ENCODE data around the gene ZNRD2. TPM values are rescaled to one million over a fixed set of nuclear protein-coding genes. Genes with fewer than 3 reads are reported as not detected.
"Not testable (repeated sequence)": the region's sequence is repeated elsewhere in the genome, so short reads cannot be mapped to it uniquely, and the experiment has no call there.

The ZNRD2 gene
- total RNA-seq, 1 experiment from 2014 or later, result 77.3 TPM

- peak; percentile 95 for DNase-seq (ENCODE audit: low read depth)
Measured at GRCh38 chr11:65555693-65556231, 14.5 kb upstream of the ZNRD2 start.

DNA sequence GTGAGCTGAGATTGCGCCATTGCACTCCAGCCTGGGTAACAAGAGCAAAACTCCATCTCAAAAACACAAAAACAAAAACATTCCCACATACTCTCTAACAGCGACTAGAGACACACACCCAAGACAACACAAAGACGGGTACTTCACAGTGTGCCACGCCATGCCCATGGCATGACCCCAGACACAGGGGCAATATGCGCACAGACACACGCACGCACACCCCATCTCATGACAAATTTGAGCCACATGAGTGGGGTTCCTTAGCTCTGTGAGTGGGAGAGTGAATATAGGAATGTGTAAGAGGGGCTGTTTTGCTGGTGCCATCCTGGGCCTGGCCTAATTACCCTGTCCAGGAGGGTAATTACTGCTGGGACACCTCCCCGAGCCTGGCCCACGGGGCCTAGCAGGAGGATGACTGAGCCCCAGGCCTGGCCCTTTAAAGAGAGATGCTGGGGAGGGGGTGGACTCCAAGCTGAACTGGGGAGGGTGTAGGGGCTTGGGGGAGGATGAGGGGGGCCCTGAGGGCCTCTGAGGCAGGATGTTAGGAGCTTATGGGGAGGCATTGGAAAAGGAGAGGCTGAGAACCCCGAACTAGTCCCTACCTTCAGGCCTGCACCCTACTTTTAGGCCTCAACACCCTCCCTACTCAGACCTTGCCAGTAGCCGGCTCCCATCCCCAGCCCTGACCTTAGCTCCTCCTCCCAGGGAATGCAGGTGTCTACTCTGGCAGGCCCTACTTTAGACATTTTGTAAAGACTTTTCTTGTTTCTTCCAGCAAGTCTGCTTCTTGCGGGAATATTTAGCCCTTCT lies 13.6 kb upstream of the ZNRD2 start:
- DNase-seq (ENCODE audit: low read depth), result no peak

GRCh38 chr11:65557280-65558001 lies 12.8 kb upstream of the ZNRD2 start:
- DNase-seq (ENCODE audit: low read depth), result peak; percentile 36

DNA sequence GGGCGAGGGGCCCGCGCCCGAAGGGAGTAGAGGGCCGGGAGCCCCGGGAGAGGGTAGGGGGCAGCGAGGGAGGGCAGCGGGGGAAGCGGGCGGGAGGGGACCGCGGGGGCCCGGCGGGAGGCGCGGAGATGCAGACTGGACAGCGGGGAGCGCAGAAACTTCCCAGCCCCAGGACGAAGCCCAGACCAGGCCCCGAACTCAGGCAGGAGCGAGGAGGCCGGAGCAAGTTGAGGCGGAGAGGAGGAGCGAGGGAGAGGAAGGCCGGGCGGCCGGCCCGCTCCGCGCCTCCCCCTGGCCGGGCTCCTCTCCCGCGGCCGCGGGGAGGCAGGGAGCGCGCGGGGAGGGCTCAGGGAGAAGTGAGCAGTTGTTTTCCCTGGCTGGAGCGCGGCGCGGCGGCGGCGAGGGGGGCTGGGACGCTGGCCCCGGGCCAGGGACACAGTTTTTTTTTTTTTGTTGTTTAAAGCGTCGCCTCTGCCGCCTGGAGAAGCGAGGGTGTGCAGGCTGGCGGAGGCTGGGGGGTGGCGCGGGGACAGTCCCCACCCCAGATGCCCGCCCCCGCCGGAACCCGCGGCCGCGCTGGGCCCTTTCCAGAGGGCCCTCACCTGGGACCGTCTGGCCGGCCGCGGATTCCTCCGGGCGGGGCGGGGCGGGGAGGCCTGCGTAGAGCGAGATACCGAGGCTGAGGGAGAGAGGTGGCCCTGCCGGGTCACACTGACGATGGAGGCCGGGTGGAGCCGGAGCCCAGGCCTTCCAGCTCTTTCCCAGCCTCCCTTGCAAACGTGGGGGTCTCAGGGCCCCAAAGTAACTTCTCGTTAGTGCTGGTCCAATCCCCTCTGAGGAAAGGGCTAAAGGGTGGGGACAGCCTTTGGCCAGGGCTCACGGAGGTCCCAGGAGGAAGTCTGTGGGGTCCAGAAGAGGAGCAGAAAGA lies 12.0 kb upstream of the ZNRD2 start, which contains the start of gene LTBP3:
Gene LTBP3 (minus strand): TSS at position 358 of the 928 bp plus-strand sequence. CDS start 400 bp downstream, outside the sequence.
- peak; percentile 87 for DNase-seq (ENCODE audit: low read depth)

DNA sequence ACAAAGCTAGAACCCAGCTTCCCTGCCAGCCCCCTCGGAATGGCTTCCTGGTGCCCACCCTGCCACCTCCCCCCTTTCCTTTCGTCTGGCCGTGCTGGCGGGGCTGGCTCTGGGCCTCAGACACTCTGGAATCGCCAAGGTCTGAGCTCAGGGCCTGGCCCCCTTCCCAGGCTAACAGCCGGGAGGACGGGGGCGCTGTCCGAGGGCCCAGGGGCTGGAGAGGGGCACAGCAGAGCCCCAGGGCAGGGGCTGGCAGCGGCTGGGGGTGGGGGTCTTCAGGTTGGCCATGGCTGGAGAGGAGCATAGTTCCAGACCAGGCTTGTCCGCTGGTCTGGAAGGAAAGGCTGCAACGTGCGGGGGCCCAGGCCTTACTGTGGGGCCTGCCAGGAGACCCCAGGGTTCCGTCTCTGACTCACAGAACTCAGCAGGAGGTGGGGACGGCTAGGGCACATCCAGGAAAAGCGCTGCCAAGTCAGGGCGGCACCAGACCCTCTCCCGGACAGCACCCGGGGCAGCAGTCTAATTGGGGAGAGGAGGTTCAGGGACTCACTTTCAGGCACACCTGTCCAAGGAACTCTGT lies 11.3 kb upstream of the ZNRD2 start:
- peak; percentile 89 for DNase-seq (ENCODE audit: low read depth)

- peak; percentile 52 for DNase-seq (ENCODE audit: low read depth)
Measured at GRCh38 chr11:65559535-65559934, 10.7 kb upstream of the ZNRD2 start.

DNA sequence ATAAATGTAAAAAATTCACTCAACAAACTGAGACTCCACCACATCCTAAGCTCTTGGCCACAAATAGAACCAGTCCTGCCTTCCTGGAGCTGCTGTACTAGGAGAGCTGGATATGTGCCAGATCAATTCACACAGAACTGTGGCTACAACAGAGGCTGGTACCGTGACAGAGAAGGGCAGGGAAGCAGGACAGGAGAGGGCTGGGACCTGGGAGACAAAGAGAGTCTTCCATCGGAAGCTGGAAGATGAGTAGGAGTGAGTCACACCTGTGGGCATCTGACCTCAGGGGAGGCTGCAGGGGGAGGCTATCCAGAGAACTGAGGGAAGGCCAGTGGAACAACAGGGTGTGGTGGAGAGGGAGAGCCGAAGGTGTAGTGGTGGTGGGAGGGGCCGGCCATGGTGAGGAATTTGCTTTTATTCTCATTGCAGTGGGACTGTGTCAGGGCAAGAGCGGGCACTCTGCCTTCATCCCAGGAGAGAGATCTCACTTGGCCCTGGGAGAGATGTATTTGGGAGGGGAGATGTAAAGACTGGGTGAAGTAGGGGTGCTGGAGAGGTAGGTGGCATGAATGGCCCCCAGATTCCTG lies 10.2 kb upstream of the ZNRD2 start:
- peak; percentile 88 for DNase-seq (ENCODE audit: low read depth)

DNA sequence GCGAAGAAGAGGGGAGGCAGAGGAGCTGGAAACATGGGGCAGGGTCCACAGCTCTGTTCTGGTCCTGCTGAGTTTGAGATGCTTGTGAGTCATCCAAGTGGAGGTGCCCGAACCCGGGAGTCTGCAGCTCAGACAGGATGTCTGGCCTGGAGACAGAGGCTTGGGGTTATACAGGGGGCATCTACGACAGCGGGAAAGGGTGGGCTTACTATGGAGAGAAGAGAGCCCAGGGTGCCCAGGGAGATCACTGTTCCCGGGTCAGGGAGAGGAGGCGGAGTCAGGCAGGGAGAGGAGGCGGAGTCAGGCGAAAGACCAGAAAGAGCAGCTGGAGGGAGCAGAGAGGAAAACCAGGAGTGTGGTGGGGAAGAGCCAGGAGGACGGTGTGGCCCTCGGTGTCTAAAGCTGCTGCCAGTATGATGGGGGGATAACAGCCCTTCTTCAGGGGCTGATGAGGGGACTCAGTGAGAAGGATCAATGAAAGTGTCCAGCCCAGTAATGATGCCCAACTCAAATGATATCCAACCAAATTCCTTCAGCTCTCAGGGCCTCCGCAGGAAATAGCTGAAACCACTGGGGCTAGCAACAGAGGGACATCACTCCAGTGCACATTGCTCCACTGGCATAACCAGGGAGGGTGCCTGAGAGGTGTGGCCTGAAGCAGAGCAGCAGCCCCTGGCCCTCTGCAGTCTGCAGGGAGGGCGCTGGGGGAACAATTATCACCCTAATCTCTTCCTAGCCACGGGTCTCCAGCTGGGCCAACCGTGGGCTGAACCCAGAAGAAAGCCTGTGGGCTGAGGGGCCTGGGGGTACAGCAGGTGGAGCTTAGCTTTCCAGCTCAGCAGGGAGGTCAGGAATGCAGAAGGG lies 9.5 kb upstream of the ZNRD2 start:
- peak; percentile 88 for DNase-seq (ENCODE audit: low read depth)

DNA sequence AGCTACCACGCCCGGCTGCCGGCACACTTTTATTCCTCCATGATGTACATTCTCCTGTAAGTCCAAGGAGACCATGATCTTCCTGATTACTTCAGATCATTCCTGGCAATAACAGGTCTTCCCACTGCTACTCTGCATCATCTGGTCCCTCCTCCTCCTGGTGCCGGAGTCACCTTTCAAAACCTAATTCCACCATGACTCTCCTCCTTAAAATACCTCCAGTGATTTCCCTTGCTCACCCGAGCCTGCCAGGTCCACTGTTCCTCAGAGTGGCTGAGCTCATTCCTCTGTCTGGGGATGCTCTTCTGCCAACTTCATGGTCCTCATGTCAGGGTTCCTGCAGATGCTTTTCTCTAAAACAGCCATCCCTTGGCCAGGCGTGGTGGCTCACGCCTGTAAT lies 8.3 kb upstream of the ZNRD2 start:
- no peak for DNase-seq (ENCODE audit: low read depth)

GRCh38 chr11:65562788-65563187 lies 7.5 kb upstream of the ZNRD2 start:
- DNase-seq (ENCODE audit: low read depth), result no peak

- no peak for DNase-seq (ENCODE audit: low read depth)
Measured at GRCh38 chr11:65563601-65564000, 6.7 kb upstream of the ZNRD2 start.

GRCh38 chr11:65564879-65565559 lies 5.3 kb upstream of the ZNRD2 start:
- DNase-seq (ENCODE audit: low read depth), result not testable (repeated sequence)

GRCh38 chr11:65565624-65566453 lies 4.4 kb upstream of the ZNRD2 start:
- DNase-seq (ENCODE audit: low read depth), result peak; percentile 71

- no peak for DNase-seq (ENCODE audit: low read depth)
Measured at GRCh38 chr11:65569164-65569972, 909 bp upstream of the ZNRD2 start.

DNA sequence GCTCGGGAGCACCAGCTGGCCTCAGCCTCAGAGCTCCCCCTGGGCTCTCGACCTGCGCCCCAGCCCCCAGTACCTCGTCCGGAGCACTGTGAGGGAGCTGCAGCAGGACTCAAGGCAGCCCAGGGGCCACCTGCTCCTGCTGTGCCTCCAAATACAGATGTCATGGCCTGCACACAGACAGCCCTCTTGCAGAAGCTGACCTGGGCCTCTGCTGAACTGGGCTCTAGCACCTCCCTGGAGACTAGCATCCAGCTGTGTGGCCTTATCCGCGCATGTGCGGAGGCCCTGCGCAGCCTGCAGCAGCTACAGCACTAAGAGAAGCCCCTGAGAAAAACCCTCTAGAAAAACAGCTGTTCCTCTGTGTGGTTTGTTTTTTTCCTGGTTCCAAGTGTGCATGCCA lies 1.1 kb downstream of the ZNRD2 start:
- no peak for DNase-seq (ENCODE audit: low read depth)

DNA sequence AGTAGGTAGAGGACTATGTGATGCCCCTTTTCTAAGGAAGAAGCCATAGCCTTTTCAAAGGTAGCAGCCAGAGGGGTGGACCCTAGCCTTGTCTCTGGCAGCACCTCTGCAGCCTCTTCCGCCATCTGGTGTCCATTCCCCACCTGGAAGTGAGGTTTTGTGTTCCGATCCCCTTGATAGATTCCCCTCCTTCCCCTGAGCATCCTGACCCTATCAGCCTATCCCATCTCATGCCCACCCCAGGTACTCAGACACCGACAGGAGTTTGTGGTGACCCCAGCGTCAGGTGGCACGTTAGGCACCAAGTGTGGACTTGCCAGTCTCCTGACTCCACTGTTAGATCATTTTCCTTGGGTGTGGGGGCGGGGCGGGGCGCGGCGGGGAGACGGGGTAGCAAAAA lies 1.7 kb downstream of the ZNRD2 start:
- peak; percentile 70 for DNase-seq (ENCODE audit: low read depth)

DNA sequence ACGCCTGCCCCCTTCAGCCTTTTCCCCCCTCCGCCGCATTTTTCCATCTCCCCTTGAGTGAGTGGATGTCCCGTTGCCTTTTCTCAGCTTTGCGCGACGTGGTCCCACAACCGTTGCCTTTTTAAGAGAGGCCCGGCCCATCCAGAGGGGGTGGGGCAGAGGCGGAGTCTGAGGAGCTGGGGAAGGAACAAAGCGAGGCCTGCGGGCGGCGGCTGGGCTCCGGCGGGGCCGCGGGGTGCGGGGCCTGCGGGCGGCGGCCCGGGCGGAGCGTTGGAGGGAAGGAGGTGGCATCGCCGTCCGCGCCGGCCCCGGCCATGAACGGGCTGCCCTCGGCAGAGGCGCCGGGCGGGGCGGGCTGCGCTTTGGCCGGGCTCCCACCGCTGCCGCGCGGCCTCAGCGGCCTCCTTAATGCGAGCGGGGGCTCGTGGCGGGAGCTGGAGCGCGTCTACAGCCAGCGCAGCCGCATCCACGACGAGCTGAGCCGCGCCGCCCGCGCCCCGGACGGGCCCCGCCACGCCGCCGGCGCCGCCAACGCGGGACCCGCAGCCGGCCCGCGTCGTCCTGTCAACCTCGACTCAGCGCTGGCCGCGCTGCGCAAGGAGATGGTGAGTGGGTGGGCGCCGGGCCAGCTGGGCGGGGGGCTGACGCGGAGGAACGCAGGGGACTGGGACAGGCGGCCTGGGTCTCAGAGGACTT lies 2.2 kb downstream of the ZNRD2 start, which contains the start of gene FAM89B:
Gene FAM89B (plus strand): TSS at position 183 of the 696 bp plus-strand sequence. CDS start 132 bp downstream, at position 315.
- DNase-seq (ENCODE audit: low read depth), result peak; percentile 84
